Ectodermal cell (in vitro differentiated cells): ENCODE measurements around the gene ZBTB44.

Experiments
- H3K27ac ChIP-seq: 2 replicates; pipeline ENCODE4 v1.7.0; 2013; ENCODE audit warnings: mild to moderate bottlenecking, low read depth, low read length; ENCODE audit not compliant: insufficient read depth, poor library complexity, severe bottlenecking
- H3K27me3 ChIP-seq: 2 replicates; pipeline ENCODE4 v1.7.0; 2013; ENCODE audit warnings: mild to moderate bottlenecking, low read length; ENCODE audit not compliant: insufficient read depth, control insufficient read depth, poor library complexity, severe bottlenecking
- H3K36me3 ChIP-seq: one replicate; pipeline ENCODE4 v1.7.0; 2013; ENCODE audit warnings: low read length; ENCODE audit not compliant: control insufficient read depth, insufficient read depth
- H3K4me1 ChIP-seq: one replicate; pipeline ENCODE4 v1.7.0; 2013; ENCODE audit warnings: low read length; ENCODE audit not compliant: control insufficient read depth, insufficient read depth
- H3K4me3 ChIP-seq: 2 replicates; pipeline ENCODE4 v1.7.0; 2013; ENCODE audit warnings: low read depth, low read length, control low read depth; ENCODE audit not compliant: insufficient read depth
- H3K9me3 ChIP-seq: 2 replicates; pipeline ENCODE4 v1.7.0; 2013; ENCODE audit warnings: mild to moderate bottlenecking, low read length, moderate library complexity; ENCODE audit not compliant: control insufficient read depth
- WGBS, 2 experiments: methylation state at CpG; one replicate each; pipeline ENCODE4 v1.1.7; 2013; ENCODE audit warnings: missing lambda C conversion rate in 2 of 2; 5-methylcytosine and 5-hydroxymethylcytosine counted together

The ZBTB44 gene

DNA sequence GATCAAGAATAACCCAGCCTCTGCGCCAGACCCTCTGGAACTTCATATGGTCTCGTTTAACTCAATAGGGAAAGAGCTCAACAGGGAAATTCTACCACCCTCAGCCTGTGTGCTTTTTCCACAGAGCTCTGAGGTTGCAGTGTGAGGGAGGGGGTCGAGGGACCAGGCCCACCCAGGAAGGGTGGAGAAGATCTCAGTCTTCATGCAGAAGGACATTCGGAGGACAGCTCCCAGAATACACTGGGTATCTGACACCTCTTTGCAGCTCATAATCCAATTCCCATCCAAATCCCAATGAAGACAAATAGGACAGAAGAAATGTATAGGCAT lies 98.5 kb downstream of the ZBTB44 start:
- Histone ChIP-seq H3K27ac (no peak overlapping the region), H3K4me3 (no peak overlapping the region), H3K27me3 (peaks cover 5% of the 10 kb centered on the region), H3K36me3 (no peaks in the 10 kb centered on the region), H3K9me3 (no peaks in the 10 kb centered on the region), H3K4me1 (no peaks in the 10 kb centered on the region)
- 92 to 94% methylated on average over 4 of the region's 4 CpGs for WGBS, 2 experiments

- Histone ChIP-seq H3K27ac (no peak overlapping the region), H3K9me3 (no peaks in the 10 kb centered on the region), H3K27me3 (peaks cover 5% of the 10 kb centered on the region), H3K4me3 (no peak overlapping the region), H3K36me3 (no peaks in the 10 kb centered on the region), H3K4me1 (no peaks in the 10 kb centered on the region)
- WGBS, 2 experiments: 92 to 93% methylated on average over 13 of the region's 13 CpGs
Measured at GRCh38 chr11:130215531-130216220, 99.0 kb downstream of the ZBTB44 start.

DNA sequence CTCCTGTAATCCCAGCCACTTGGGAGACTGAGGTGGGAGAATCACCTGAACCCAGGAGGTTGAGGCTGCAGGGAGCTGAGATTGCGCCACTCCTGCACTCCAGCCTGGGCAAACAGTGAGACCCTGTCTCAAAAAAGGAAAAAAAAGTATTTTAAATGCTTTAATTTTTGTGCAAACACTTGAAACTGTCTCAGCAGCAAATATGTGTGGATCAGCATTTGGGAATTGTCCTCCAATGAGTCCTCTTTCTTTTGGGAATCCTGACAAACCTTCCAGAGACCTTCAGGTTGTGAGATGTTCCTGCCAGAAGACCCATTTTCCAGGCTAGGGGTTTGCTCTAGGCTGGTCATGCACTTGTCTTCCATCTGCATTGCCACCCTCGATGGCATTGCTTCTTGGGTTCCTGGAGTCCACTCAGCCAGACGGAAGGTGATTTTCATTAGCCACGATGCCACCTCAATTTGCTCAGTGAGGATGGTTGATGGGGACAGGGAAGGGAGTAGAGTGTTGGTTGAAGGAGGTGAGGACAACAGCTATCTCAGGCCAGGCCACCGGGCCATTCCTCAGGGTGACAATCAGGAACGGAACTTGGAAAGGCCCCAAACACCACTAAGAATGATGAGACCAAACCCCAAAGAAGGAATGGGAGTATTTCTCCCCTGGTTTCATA lies 99.7 kb downstream of the ZBTB44 start:
- Histone ChIP-seq H3K27me3 (peaks cover 5% of the 10 kb centered on the region), H3K27ac (no peak overlapping the region), H3K9me3 (no peaks in the 10 kb centered on the region), H3K4me3 (no peak overlapping the region), H3K36me3 (no peaks in the 10 kb centered on the region), H3K4me1 (no peaks in the 10 kb centered on the region)
- WGBS, 2 experiments: 94% methylated on average over 6 of the region's 6 CpGs

DNA sequence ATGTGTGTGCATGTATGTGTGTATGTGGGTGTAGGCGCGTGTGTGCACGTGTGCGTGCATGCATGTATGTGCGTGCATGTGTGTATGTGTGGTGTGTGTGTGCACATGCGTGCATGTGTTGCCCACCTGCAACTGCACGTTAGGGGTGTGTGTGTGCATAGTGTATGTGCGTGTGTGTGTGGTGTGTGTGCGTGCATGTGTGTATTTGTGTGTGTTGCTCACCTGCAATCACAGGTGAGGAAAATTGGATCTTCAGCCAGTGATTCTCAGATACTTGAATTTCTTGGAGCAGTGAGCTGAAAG lies 100.8 kb downstream of the ZBTB44 start:
- Histone ChIP-seq H3K9me3 (no peaks in the 10 kb centered on the region), H3K36me3 (no peaks in the 10 kb centered on the region), H3K27me3 (peaks cover 5% of the 10 kb centered on the region), H3K27ac (no peak overlapping the region), H3K4me3 (no peak overlapping the region), H3K4me1 (no peaks in the 10 kb centered on the region)
- whole genome bisulfite sequencing, 2 experiments: 94% methylated on average over 9 of the region's 9 CpGs

- H3K36me3 ChIP-seq: no peaks in the 10 kb centered on the region
- peaks cover 5% of the 10 kb centered on the region for H3K27me3 ChIP-seq
- WGBS, 2 experiments: 43% methylated on average over 28 of the region's 28 CpGs
- no peaks in the 10 kb centered on the region for H3K9me3 ChIP-seq
- no peak overlapping the region for H3K4me3 ChIP-seq
- no peaks in the 10 kb centered on the region for H3K4me1 ChIP-seq
- H3K27ac ChIP-seq: no peak overlapping the region
Measured at GRCh38 chr11:130213143-130213978, 101.4 kb downstream of the ZBTB44 start.

GRCh38 chr11:130212431-130212961 lies 102.2 kb downstream of the ZBTB44 start:
- H3K4me1 ChIP-seq: no peaks in the 10 kb centered on the region
- H3K36me3 ChIP-seq: no peaks in the 10 kb centered on the region
- no peak overlapping the region for H3K4me3 ChIP-seq
- peaks cover 5% of the 10 kb centered on the region for H3K27me3 ChIP-seq
- WGBS, 2 experiments: 86 to 87% methylated on average over 11 of the region's 11 CpGs
- H3K27ac ChIP-seq: no peak overlapping the region
- no peaks in the 10 kb centered on the region for H3K9me3 ChIP-seq

GRCh38 chr11:130211781-130212401 lies 102.8 kb downstream of the ZBTB44 start:
- Histone ChIP-seq H3K4me1 (no peaks in the 10 kb centered on the region), H3K36me3 (no peaks in the 10 kb centered on the region), H3K27me3 (peaks cover 5% of the 10 kb centered on the region), H3K9me3 (no peaks in the 10 kb centered on the region), H3K4me3 (no peak overlapping the region), H3K27ac (no peak overlapping the region)
- 94 to 95% methylated on average over 19 of the region's 19 CpGs for WGBS, 2 experiments

DNA sequence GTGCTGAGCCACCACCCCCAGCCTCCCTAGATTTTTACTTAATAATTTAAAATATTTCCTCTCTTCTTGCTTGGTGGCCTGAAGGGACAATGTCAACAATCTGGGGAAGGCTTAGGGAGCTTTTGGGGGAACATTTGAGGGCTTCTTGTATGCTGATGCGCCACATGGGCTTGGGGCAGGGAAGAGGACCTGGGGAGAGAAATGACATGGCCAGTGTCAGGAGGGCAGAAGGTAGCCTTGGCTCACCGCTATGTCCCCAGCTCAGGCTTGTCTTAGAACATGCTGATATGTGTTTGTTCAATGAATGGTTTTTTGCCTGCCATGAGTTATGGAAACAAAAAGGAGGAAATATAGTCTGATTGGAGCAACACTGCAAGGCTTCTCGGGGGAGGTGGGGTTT lies 103.6 kb downstream of the ZBTB44 start:
- peaks cover 5% of the 10 kb centered on the region for H3K27me3 ChIP-seq
- H3K27ac ChIP-seq: no peak overlapping the region
- no peaks in the 10 kb centered on the region for H3K4me1 ChIP-seq
- WGBS, 2 experiments: 93 to 95% methylated on average over 3 of the region's 3 CpGs
- H3K4me3 ChIP-seq: no peak overlapping the region
- H3K36me3 ChIP-seq: no peaks in the 10 kb centered on the region
- H3K9me3 ChIP-seq: no peaks in the 10 kb centered on the region

GRCh38 chr11:130209954-130210854 lies 104.5 kb downstream of the ZBTB44 start:
- Histone ChIP-seq H3K27ac (no peak overlapping the region), H3K9me3 (no peaks in the 10 kb centered on the region), H3K4me3 (no peak overlapping the region), H3K27me3 (peaks cover 5% of the 10 kb centered on the region), H3K36me3 (no peaks in the 10 kb centered on the region), H3K4me1 (no peaks in the 10 kb centered on the region)
- 92 to 93% methylated on average over 23 of the region's 23 CpGs for WGBS, 2 experiments
